ENCODE data around the gene AIMP1.

The AIMP1 gene

GRCh38 chr4:106315968-106316772 is at the start of gene AIMP1, which contains the start of gene TBCK:
Gene AIMP1, plus strand, starts transcription at chr4:106316550. Its CDS starts 8,460 bp downstream, at chr4:106325010.
Gene TBCK, minus strand, starts transcription at chr4:106316209. Its CDS starts 7,249 bp downstream, at chr4:106308960.
- Mint-ChIP-seq H3K4me3 (no peak within 1 kb of the TSS), H3K4me1 (ENCODE audit: low read depth) (peaks cover 10% of the 10 kb centered on the region), H3K36me3 (ENCODE audit: low read depth) (peaks cover 15% of the 10 kb centered on the region), H3K27ac (no peak within 1 kb of the TSS), H3K27me3 (ENCODE audit: low read depth) (no peaks in the 10 kb centered on the region), H3K9me3 (no peaks in the 10 kb centered on the region)

GRCh38 chr4:106268786-106269185 is 47.6 kb upstream of the AIMP1 start:
- Mint-ChIP-seq H3K9me3 (no peaks in the 10 kb centered on the region), H3K4me1 (ENCODE audit: low read depth) (no peaks in the 10 kb centered on the region), H3K4me3 (no peak overlapping the region), H3K27ac (no peak overlapping the region), H3K27me3 (ENCODE audit: low read depth) (no peaks in the 10 kb centered on the region), H3K36me3 (ENCODE audit: low read depth) (no peaks in the 10 kb centered on the region)

GRCh38 chr4:106269711-106270110 is 46.6 kb upstream of the AIMP1 start:
- H3K4me1 Mint-ChIP-seq (ENCODE audit: low read depth): peaks cover 3% of the 10 kb centered on the region
- peaks cover 4% of the 10 kb centered on the region for H3K36me3 Mint-ChIP-seq (ENCODE audit: low read depth)
- H3K4me3 Mint-ChIP-seq: no peak overlapping the region
- H3K9me3 Mint-ChIP-seq: no peaks in the 10 kb centered on the region
- no peaks in the 10 kb centered on the region for H3K27me3 Mint-ChIP-seq (ENCODE audit: low read depth)
- no peak overlapping the region for H3K27ac Mint-ChIP-seq

GRCh38 chr4:106270736-106271135 is 45.6 kb upstream of the AIMP1 start:
- Mint-ChIP-seq H3K36me3 (ENCODE audit: low read depth) (peaks cover 4% of the 10 kb centered on the region), H3K4me1 (ENCODE audit: low read depth) (peaks cover 3% of the 10 kb centered on the region), H3K27me3 (ENCODE audit: low read depth) (no peaks in the 10 kb centered on the region), H3K9me3 (no peaks in the 10 kb centered on the region), H3K4me3 (no peak overlapping the region), H3K27ac (no peak overlapping the region)

GRCh38 chr4:106273831-106274230 is 42.5 kb upstream of the AIMP1 start:
- Mint-ChIP-seq H3K27ac (no peak overlapping the region), H3K27me3 (ENCODE audit: low read depth) (no peaks in the 10 kb centered on the region), H3K4me3 (no peak overlapping the region)

GRCh38 chr4:106277140-106277675 is 39.1 kb upstream of the AIMP1 start:
- Mint-ChIP-seq H3K9me3 (no peaks in the 10 kb centered on the region), H3K36me3 (ENCODE audit: low read depth) (peaks cover 6% of the 10 kb centered on the region), H3K27ac (no peak overlapping the region), H3K4me3 (no peak overlapping the region), H3K27me3 (ENCODE audit: low read depth) (no peaks in the 10 kb centered on the region), H3K4me1 (ENCODE audit: low read depth) (peaks cover 3% of the 10 kb centered on the region)

More at GRCh38 chr4:106273831-106274230, 42.5 kb upstream of the AIMP1 start:
- no peaks in the 10 kb centered on the region for H3K9me3 Mint-ChIP-seq
- H3K36me3 Mint-ChIP-seq (ENCODE audit: low read depth): peaks cover 4% of the 10 kb centered on the region
- H3K4me1 Mint-ChIP-seq (ENCODE audit: low read depth): peaks cover 3% of the 10 kb centered on the region

- Mint-ChIP-seq H3K9me3 (no peaks in the 10 kb centered on the region), H3K4me1 (ENCODE audit: low read depth) (no peaks in the 10 kb centered on the region), H3K36me3 (ENCODE audit: low read depth) (peaks cover 2% of the 10 kb centered on the region), H3K4me3 (no peak overlapping the region), H3K27ac (no peak overlapping the region), H3K27me3 (ENCODE audit: low read depth) (no peaks in the 10 kb centered on the region)
Measured at GRCh38 chr4:106284227-106284626, 32.1 kb upstream of the AIMP1 start.

GRCh38 chr4:106286611-106287010 is 29.7 kb upstream of the AIMP1 start:
- Mint-ChIP-seq H3K27ac (no peak overlapping the region), H3K4me3 (no peak overlapping the region), H3K4me1 (ENCODE audit: low read depth) (no peaks in the 10 kb centered on the region), H3K9me3 (no peaks in the 10 kb centered on the region), H3K27me3 (ENCODE audit: low read depth) (no peaks in the 10 kb centered on the region), H3K36me3 (ENCODE audit: low read depth) (peaks cover under 1% of the 10 kb centered on the region)

GRCh38 chr4:106287353-106287969 is 28.9 kb upstream of the AIMP1 start:
- Mint-ChIP-seq H3K36me3 (ENCODE audit: low read depth) (no peaks in the 10 kb centered on the region), H3K27ac (no peak overlapping the region), H3K9me3 (no peaks in the 10 kb centered on the region), H3K4me3 (no peak overlapping the region), H3K4me1 (ENCODE audit: low read depth) (no peaks in the 10 kb centered on the region), H3K27me3 (ENCODE audit: low read depth) (no peaks in the 10 kb centered on the region)

GRCh38 chr4:106289737-106290136 is 26.6 kb upstream of the AIMP1 start:
- Mint-ChIP-seq H3K4me3 (no peak overlapping the region), H3K27ac (no peak overlapping the region), H3K9me3 (no peaks in the 10 kb centered on the region), H3K36me3 (ENCODE audit: low read depth) (no peaks in the 10 kb centered on the region), H3K27me3 (ENCODE audit: low read depth) (no peaks in the 10 kb centered on the region), H3K4me1 (ENCODE audit: low read depth) (no peaks in the 10 kb centered on the region)

- Mint-ChIP-seq H3K4me1 (ENCODE audit: low read depth) (no peaks in the 10 kb centered on the region), H3K9me3 (no peaks in the 10 kb centered on the region), H3K27ac (no peak overlapping the region), H3K36me3 (ENCODE audit: low read depth) (peaks cover 6% of the 10 kb centered on the region), H3K4me3 (no peak overlapping the region), H3K27me3 (ENCODE audit: low read depth) (no peaks in the 10 kb centered on the region)
Measured at GRCh38 chr4:106291678-106292077, 24.7 kb upstream of the AIMP1 start.

- Mint-ChIP-seq H3K27me3 (ENCODE audit: low read depth) (no peaks in the 10 kb centered on the region), H3K36me3 (ENCODE audit: low read depth) (peaks cover 9% of the 10 kb centered on the region), H3K27ac (no peak overlapping the region), H3K9me3 (no peaks in the 10 kb centered on the region), H3K4me3 (no peak overlapping the region), H3K4me1 (ENCODE audit: low read depth) (no peaks in the 10 kb centered on the region)
Measured at GRCh38 chr4:106294062-106294461, 22.3 kb upstream of the AIMP1 start.

- Mint-ChIP-seq H3K4me3 (no peak overlapping the region), H3K4me1 (ENCODE audit: low read depth) (no peaks in the 10 kb centered on the region), H3K27me3 (ENCODE audit: low read depth) (no peaks in the 10 kb centered on the region), H3K36me3 (ENCODE audit: low read depth) (peaks cover 14% of the 10 kb centered on the region), H3K9me3 (no peaks in the 10 kb centered on the region), H3K27ac (no peak overlapping the region)
Measured at GRCh38 chr4:106297245-106298035, 18.9 kb upstream of the AIMP1 start.

GRCh38 chr4:106299977-106300376 is 16.4 kb upstream of the AIMP1 start:
- Mint-ChIP-seq H3K27me3 (ENCODE audit: low read depth) (no peaks in the 10 kb centered on the region), H3K36me3 (ENCODE audit: low read depth) (peaks cover 15% of the 10 kb centered on the region), H3K4me1 (ENCODE audit: low read depth) (no peaks in the 10 kb centered on the region), H3K4me3 (no peak overlapping the region), H3K27ac (no peak overlapping the region), H3K9me3 (no peaks in the 10 kb centered on the region)

Measured in T-helper 1 cell treated with Interleukin-12 subunit alpha and Interleukin-12 subunit beta and Interleukin-4 antibody, amounts not matched to agents 30 μg/mL and 1 μg/mL, for 36 hours (primary cell).